AG10803 (cell line): ENCODE measurements around the gene RET.

ENCODE experiments used
- DNase-seq: peaks from one replicate; pipeline ENCODE4 v3.0.0; 2010; ENCODE audit warnings: low read depth
- H3K4me3 ChIP-seq: 2 replicates; pipeline ENCODE4 v1.5.1; 2011; ENCODE audit warnings: mild to moderate bottlenecking, low read length, control low read depth
- TF ChIP-seq, protein P1 (sequence below): conservative IDR thresholded peaks from 2 replicates; pipeline ENCODE4 v1.5.1; 2011; ENCODE audit warnings: mild to moderate bottlenecking, low read length, control low read depth, inconsistent platforms

Gene RET

DNA sequence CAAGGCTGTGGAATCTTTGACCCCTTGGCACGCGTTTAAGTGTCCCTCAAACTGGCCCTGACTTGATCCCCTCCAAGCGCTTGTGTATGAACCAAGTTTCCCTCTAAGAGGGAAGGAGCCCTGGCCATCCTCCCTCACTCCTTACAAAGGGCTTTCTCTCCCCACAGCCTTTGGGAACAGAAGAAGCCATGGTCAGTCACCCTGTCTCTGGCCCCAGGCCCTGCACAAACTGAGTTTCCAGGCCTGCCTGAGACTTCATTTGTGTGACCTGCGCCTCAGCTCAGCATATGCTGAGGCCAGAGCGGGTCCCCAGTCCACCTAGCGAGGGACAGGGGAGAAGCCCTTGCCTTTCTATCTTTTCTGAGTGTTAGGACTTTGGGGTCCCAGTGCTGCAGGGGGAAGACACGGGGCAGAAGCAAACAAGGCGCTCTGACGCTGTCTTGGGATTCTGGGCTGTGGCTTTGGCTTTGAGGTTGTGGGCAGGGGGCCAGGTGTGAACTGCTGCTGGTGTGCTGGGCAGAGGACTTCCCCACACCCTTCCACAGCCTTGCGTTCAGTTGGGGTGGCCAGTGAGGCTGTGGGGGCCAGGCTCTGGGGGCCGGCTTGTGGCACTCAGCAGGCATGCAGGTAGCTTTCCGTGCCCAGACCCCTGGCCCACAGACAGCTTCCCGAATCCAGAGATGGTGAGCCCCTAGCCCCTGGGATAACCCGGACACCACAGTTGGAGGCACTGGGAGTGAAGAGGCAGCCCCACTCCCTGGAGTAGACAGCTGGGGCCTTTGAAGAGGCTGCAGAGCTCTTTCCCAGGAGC lies 1.5 kb downstream of the RET start:
- TF ChIP-seq, protein P1, sequence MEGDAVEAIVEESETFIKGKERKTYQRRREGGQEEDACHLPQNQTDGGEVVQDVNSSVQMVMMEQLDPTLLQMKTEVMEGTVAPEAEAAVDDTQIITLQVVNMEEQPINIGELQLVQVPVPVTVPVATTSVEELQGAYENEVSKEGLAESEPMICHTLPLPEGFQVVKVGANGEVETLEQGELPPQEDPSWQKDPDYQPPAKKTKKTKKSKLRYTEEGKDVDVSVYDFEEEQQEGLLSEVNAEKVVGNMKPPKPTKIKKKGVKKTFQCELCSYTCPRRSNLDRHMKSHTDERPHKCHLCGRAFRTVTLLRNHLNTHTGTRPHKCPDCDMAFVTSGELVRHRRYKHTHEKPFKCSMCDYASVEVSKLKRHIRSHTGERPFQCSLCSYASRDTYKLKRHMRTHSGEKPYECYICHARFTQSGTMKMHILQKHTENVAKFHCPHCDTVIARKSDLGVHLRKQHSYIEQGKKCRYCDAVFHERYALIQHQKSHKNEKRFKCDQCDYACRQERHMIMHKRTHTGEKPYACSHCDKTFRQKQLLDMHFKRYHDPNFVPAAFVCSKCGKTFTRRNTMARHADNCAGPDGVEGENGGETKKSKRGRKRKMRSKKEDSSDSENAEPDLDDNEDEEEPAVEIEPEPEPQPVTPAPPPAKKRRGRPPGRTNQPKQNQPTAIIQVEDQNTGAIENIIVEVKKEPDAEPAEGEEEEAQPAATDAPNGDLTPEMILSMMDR, result no peak
- no peak overlapping the region for H3K4me3 ChIP-seq

GRCh38 chr10:43078986-43079273 lies 2.1 kb downstream of the RET start:
- TF ChIP-seq, protein P1, result peak; percentile 41
- H3K4me3 ChIP-seq, result no peak overlapping the region
- DNase-seq, result peak; percentile 4

More for the DNA sequence above, 1.5 kb downstream of the RET start:
- no peak for DNase-seq

DNA sequence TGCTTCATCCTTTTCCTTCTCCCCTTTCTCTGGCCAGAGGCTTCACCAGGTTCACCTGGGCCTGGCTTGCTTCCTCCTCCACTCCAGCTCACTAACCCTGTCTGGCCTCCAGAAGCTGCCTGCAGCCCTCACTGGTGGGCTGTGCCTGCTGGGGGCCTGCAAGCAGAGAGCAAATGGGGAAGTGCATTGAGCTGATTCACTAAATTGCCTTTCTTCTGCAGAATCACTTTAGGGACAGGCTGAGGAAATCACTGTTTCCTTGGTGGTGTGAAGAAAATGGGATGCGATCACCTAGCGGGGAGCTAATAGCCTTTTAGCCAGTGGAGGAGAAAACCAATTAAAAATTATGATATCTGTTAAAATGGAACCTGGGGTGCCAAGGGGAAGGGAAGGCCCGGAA lies 3.0 kb downstream of the RET start:
- no peak for DNase-seq
- TF ChIP-seq, protein P1, result no peak
- no peak overlapping the region for H3K4me3 ChIP-seq

GRCh38 chr10:43082087-43082486 lies 5.2 kb downstream of the RET start:
- DNase-seq, result no peak
- TF ChIP-seq, protein P1, result no peak
- no peak overlapping the region for H3K4me3 ChIP-seq

GRCh38 chr10:43082746-43083145 lies 5.9 kb downstream of the RET start:
- DNase-seq, result no peak
- no peak overlapping the region for H3K4me3 ChIP-seq

GRCh38 chr10:43083764-43084163 lies 6.9 kb downstream of the RET start:
- DNase-seq, result no peak
- TF ChIP-seq, protein P1, result no peak
- no peak overlapping the region for H3K4me3 ChIP-seq

More at GRCh38 chr10:43082746-43083145, 5.9 kb downstream of the RET start:
- TF ChIP-seq, protein P1, result no peak

DNA sequence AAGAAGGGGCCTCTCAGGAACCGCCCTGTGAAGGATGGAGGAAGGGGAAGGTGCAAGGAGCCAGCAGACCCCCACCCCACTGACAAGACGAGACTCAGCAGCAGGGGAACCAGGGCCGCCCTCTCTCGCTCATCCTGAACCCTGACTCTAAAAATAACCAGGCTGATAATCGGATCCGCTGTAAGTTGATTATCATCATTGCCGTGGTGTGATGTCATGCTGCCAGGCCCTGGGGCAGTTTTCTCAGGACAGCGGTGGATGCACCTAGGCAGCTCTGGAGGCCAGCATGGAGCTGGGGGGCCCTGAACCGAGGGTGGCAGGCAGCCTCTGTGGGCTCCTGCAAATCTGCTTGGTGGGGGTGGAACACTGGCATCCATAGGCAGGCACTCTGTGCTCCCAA lies 7.9 kb downstream of the RET start:
- no peak for DNase-seq
- TF ChIP-seq, protein P1, result no peak
- no peak overlapping the region for H3K4me3 ChIP-seq
